CD4-positive, CD25-positive, alpha-beta regulatory T cell (primary cell): ENCODE data around the gene AFF3. TPM values are rescaled to one million over a fixed set of nuclear protein-coding genes. Genes with fewer than 3 reads are reported as not detected.

Source experiments
- ATAC-seq, 2 donors: fragments of 150-1000 bp; cut with Tn5 transposase; one replicate each; pipeline ENCODE4 v1.10.0; 2021; ENCODE audit warnings: low read depth in 2 of 2, moderate number of reproducible peaks in 2 of 2, moderate library complexity in 1 of 2
- DNase-seq, 3 donors: peaks; one replicate each; pipeline versions ENCODE4 v3.0.0 to v3.0.0-alpha.2; 2012 to 2022; ENCODE audit warnings: mixed read lengths in 1 of 3
- H3K27ac ChIP-seq: one replicate; pipeline ENCODE4 v1.7.0; 2013; ENCODE audit warnings: mild to moderate bottlenecking, low read length; ENCODE audit not compliant: insufficient read depth, poor library complexity, severe bottlenecking
- H3K27me3 ChIP-seq: one replicate; pipeline ENCODE4 v1.7.0; 2013; ENCODE audit warnings: low read length; ENCODE audit not compliant: control insufficient read depth, insufficient read depth
- H3K36me3 ChIP-seq: one replicate; pipeline ENCODE4 v1.7.0; 2013; ENCODE audit warnings: mild to moderate bottlenecking, low read length, moderate library complexity; ENCODE audit not compliant: control insufficient read depth, insufficient read depth
- H3K4me1 ChIP-seq: 2 replicates; pipeline ENCODE4 v1.7.0; 2013; ENCODE audit warnings: mild to moderate bottlenecking, low read length; ENCODE audit not compliant: insufficient read depth, control insufficient read depth, poor library complexity, severe bottlenecking
- H3K4me3 ChIP-seq: one replicate; pipeline ENCODE4 v1.7.0; 2013; ENCODE audit warnings: low read depth, mild to moderate bottlenecking, low read length, moderate library complexity
- H3K9me3 ChIP-seq, 2 experiments: 1 replicate in 1 of 2; 2 replicates in 1 of 2; pipeline ENCODE4 v1.7.0; 2013; ENCODE audit warnings: low read length in 2 of 2, mild to moderate bottlenecking in 1 of 2, moderate library complexity in 1 of 2; ENCODE audit not compliant: control insufficient read depth in 2 of 2
- H3K27ac Mint-ChIP-seq, 3 donors: one replicate each; pipeline ENCODE4 v1.8.0; 2020 to 2022; ENCODE audit warnings: mild to moderate bottlenecking in 3 of 3, mixed read lengths in 3 of 3, moderate library complexity in 2 of 3
- H3K27me3 Mint-ChIP-seq: one replicate; pipeline ENCODE4 v1.8.0; 2022; ENCODE audit warnings: mild to moderate bottlenecking, mixed read lengths
- H3K36me3 Mint-ChIP-seq: one replicate; pipeline ENCODE4 v1.8.0; 2020; ENCODE audit warnings: mixed read lengths
- H3K4me1 Mint-ChIP-seq, 4 donors: one replicate each; pipeline ENCODE4 v1.8.0; 2020 to 2022; ENCODE audit warnings: mixed read lengths in 4 of 4, mild to moderate bottlenecking in 1 of 4
- H3K4me3 Mint-ChIP-seq, 4 donors: one replicate each; pipeline ENCODE4 v1.8.0; 2020 to 2022; ENCODE audit warnings: mild to moderate bottlenecking in 4 of 4, mixed read lengths in 4 of 4, moderate library complexity in 3 of 4
- H3K9me3 Mint-ChIP-seq, 7 donors: one replicate each; pipeline ENCODE4 v1.8.0; 2020 to 2022; ENCODE audit warnings: mixed read lengths in 7 of 7, mild to moderate bottlenecking in 3 of 7, moderate library complexity in 2 of 7
- polyA plus RNA-seq, 4 donors: library from polyadenylated mRNA; unstranded; fragments of 300-500 nt; fragmentation: Illumina TruSeq; gene quantifications; one replicate each; pipeline ENCODE4 v1.2.3, GENCODE V29; 2021
- total RNA-seq: library from RNA; stranded (reverse); gene quantifications from one replicate; pipeline ENCODE4 v1.2.3, GENCODE V29; 2022

The AFF3 gene
- total and polyA plus RNA-seq, 5 donors from 2014 or later = 0.82 to 10.1 (median 4.2) TPM

- H3K4me1 Mint-ChIP-seq = peaks cover 0 to 2% (median 0%) of the 10 kb centered on the region in 4 donors
- Histone ChIP-seq H3K4me1 (no peaks in the 10 kb centered on the region), H3K36me3 (no peaks in the 10 kb centered on the region), H3K9me3 (no peaks in the 10 kb centered on the region), H3K27ac (no peak overlapping the region), H3K4me3 (no peak overlapping the region), H3K27me3 (no peaks in the 10 kb centered on the region)
- no peak for ATAC-seq
- DNase-seq = no peak
- peaks cover 0 to 2% (median 0%) of the 10 kb centered on the region in 7 donors for H3K9me3 Mint-ChIP-seq
- no peaks in the 10 kb centered on the region for H3K36me3 Mint-ChIP-seq
- no peak overlapping the region for H3K4me3 Mint-ChIP-seq
- peak overlapping the region in 1 of 3 donors; percentile 45 for H3K27ac Mint-ChIP-seq
- H3K27me3 Mint-ChIP-seq = peaks cover 7% of the 10 kb centered on the region
Observed at GRCh38 chr2:100182494-100183361, 40.3 kb upstream of the AFF3 start.

GRCh38 chr2:100180503-100180902 is 38.1 kb upstream of the AFF3 start:
- ATAC-seq (no peak), DNase-seq (no peak)
- no peak overlapping the region for H3K4me3 Mint-ChIP-seq
- Histone ChIP-seq H3K36me3 (no peaks in the 10 kb centered on the region), H3K9me3 (no peaks in the 10 kb centered on the region), H3K4me3 (no peak overlapping the region), H3K27me3 (no peaks in the 10 kb centered on the region), H3K27ac (no peak overlapping the region), H3K4me1 (no peaks in the 10 kb centered on the region)
- H3K27ac Mint-ChIP-seq = no peak overlapping the region
- peaks cover 0 to 2% (median 0%) of the 10 kb centered on the region in 4 donors for H3K4me1 Mint-ChIP-seq
- H3K27me3 Mint-ChIP-seq = peaks cover 4% of the 10 kb centered on the region
- H3K9me3 Mint-ChIP-seq = peaks cover 0 to 2% (median 0%) of the 10 kb centered on the region in 7 donors
- H3K36me3 Mint-ChIP-seq = no peaks in the 10 kb centered on the region

GRCh38 chr2:100179806-100180205 is 37.4 kb upstream of the AFF3 start:
- Histone ChIP-seq H3K9me3 (no peaks in the 10 kb centered on the region), H3K4me1 (no peaks in the 10 kb centered on the region), H3K36me3 (no peaks in the 10 kb centered on the region), H3K4me3 (no peak overlapping the region), H3K27ac (no peak overlapping the region), H3K27me3 (no peaks in the 10 kb centered on the region)
- peaks cover 0 to 2% (median 0%) of the 10 kb centered on the region in 4 donors for H3K4me1 Mint-ChIP-seq
- peaks cover 10% of the 10 kb centered on the region for H3K27me3 Mint-ChIP-seq
- ATAC-seq = no peak
- no peak overlapping the region for H3K4me3 Mint-ChIP-seq
- peaks cover 0 to 2% (median 0%) of the 10 kb centered on the region in 7 donors for H3K9me3 Mint-ChIP-seq
- H3K36me3 Mint-ChIP-seq = no peaks in the 10 kb centered on the region
- no peak overlapping the region for H3K27ac Mint-ChIP-seq
- DNase-seq = no peak

GRCh38 chr2:100178864-100179263 is 36.5 kb upstream of the AFF3 start:
- Mint-ChIP-seq H3K4me1 (peaks cover 0 to 2% (median 0%) of the 10 kb centered on the region in 4 donors), H3K36me3 (no peaks in the 10 kb centered on the region), H3K4me3 (no peak overlapping the region), H3K27ac (no peak overlapping the region), H3K9me3 (peaks cover 0 to 2% (median 0%) of the 10 kb centered on the region in 7 donors), H3K27me3 (peaks cover 10% of the 10 kb centered on the region)
- Histone ChIP-seq H3K27ac (no peak overlapping the region), H3K36me3 (no peaks in the 10 kb centered on the region), H3K27me3 (no peaks in the 10 kb centered on the region), H3K9me3 (no peaks in the 10 kb centered on the region), H3K4me3 (no peak overlapping the region), H3K4me1 (no peaks in the 10 kb centered on the region)
- DNase-seq (no peak), ATAC-seq (no peak)

GRCh38 chr2:100178085-100178788 is 35.8 kb upstream of the AFF3 start:
- Histone ChIP-seq H3K4me1 (no peaks in the 10 kb centered on the region), H3K9me3 (no peaks in the 10 kb centered on the region), H3K27me3 (no peaks in the 10 kb centered on the region), H3K27ac (no peak overlapping the region), H3K4me3 (no peak overlapping the region), H3K36me3 (no peaks in the 10 kb centered on the region)
- ATAC-seq (no peak), DNase-seq (peak in 1 of 3 donors; percentile 38)
- no peaks in the 10 kb centered on the region for H3K36me3 Mint-ChIP-seq
- H3K27ac Mint-ChIP-seq = no peak overlapping the region
- peaks cover 0 to 2% (median 0%) of the 10 kb centered on the region in 4 donors for H3K4me1 Mint-ChIP-seq
- H3K4me3 Mint-ChIP-seq = no peak overlapping the region
- peaks cover 10% of the 10 kb centered on the region for H3K27me3 Mint-ChIP-seq
- peaks cover 0 to 1% (median 0%) of the 10 kb centered on the region in 7 donors for H3K9me3 Mint-ChIP-seq

GRCh38 chr2:100176925-100177324 is 34.5 kb upstream of the AFF3 start:
- Mint-ChIP-seq H3K4me1 (peaks cover 0 to 2% (median 0%) of the 10 kb centered on the region in 4 donors), H3K4me3 (no peak overlapping the region), H3K36me3 (no peaks in the 10 kb centered on the region), H3K9me3 (no peaks in the 10 kb centered on the region), H3K27ac (no peak overlapping the region), H3K27me3 (peaks cover 10% of the 10 kb centered on the region)
- no peaks in the 10 kb centered on the region for H3K27me3 ChIP-seq
- no peak for ATAC-seq
- H3K4me1 ChIP-seq = no peaks in the 10 kb centered on the region
- no peak overlapping the region for H3K4me3 ChIP-seq
- no peak overlapping the region for H3K27ac ChIP-seq
- H3K9me3 ChIP-seq = no peaks in the 10 kb centered on the region
- no peak for DNase-seq
- no peaks in the 10 kb centered on the region for H3K36me3 ChIP-seq

GRCh38 chr2:100174026-100174431 is 31.6 kb upstream of the AFF3 start:
- no peak overlapping the region for H3K4me3 ChIP-seq
- no peaks in the 10 kb centered on the region for H3K9me3 Mint-ChIP-seq

More at GRCh38 chr2:100174026-100174431, 31.6 kb upstream of the AFF3 start:
- Histone ChIP-seq H3K27ac (no peak overlapping the region), H3K4me1 (no peaks in the 10 kb centered on the region), H3K27me3 (no peaks in the 10 kb centered on the region), H3K9me3 (no peaks in the 10 kb centered on the region), H3K36me3 (no peaks in the 10 kb centered on the region)
- H3K27ac Mint-ChIP-seq = no peak overlapping the region
- no peak overlapping the region for H3K4me3 Mint-ChIP-seq
- ATAC-seq (no peak), DNase-seq (no peak)
- H3K4me1 Mint-ChIP-seq = peaks cover 0 to 2% (median 0%) of the 10 kb centered on the region in 4 donors
- no peaks in the 10 kb centered on the region for H3K36me3 Mint-ChIP-seq
- H3K27me3 Mint-ChIP-seq = peaks cover 6% of the 10 kb centered on the region
